Keratinocyte (primary cell): ENCODE data around the gene AIG1. TPM values are rescaled to one million over a fixed set of nuclear protein-coding genes. Genes with fewer than 3 reads are reported as not detected.

Source experiments
- DNase-seq: peaks from one replicate; pipeline ENCODE4 v3.0.0-alpha.2; 2011; ENCODE audit warnings: low read depth, missing footprints, low spot score
- FAIRE-seq: peaks from 2 replicates; lab custom pipeline; 2011; peaks lifted over from hg19 to GRCh38; lab: Jason Lieb, UNC
- H2AFZ ChIP-seq: 2 replicates; pipeline ENCODE4 v1.6.0; 2012; ENCODE audit warnings: low read length, control low read depth, inconsistent platforms; ENCODE audit not compliant: control insufficient read depth
- H3K27ac ChIP-seq: 2 replicates; pipeline ENCODE4 v1.5.1; 2011; ENCODE audit warnings: low read length; ENCODE audit not compliant: control insufficient read depth, insufficient read depth
- H3K27me3 ChIP-seq: 3 replicates; pipeline ENCODE4 v1.6.0; 2011; ENCODE audit warnings: low read length; ENCODE audit not compliant: control insufficient read depth, insufficient read depth; ENCODE audit errors: extremely low read depth
- H3K36me3 ChIP-seq, 2 experiments: 2 replicates in 1 of 2; 3 replicates in 1 of 2; pipeline ENCODE4 v1.5.1; 2011; ENCODE audit warnings: low read length in 2 of 2, mild to moderate bottlenecking in 1 of 2; ENCODE audit not compliant: control insufficient read depth in 2 of 2, insufficient read depth in 2 of 2; ENCODE audit errors: extremely low read depth in 1 of 2
- H3K4me1 ChIP-seq: 3 replicates; pipeline ENCODE4 v1.5.1; 2011; ENCODE audit warnings: low read length; ENCODE audit not compliant: control insufficient read depth, insufficient read depth; ENCODE audit errors: extremely low read depth
- H3K4me2 ChIP-seq: 3 replicates; pipeline ENCODE4 v1.6.0; 2011; ENCODE audit warnings: low read depth, low read length; ENCODE audit not compliant: control insufficient read depth, insufficient read depth; ENCODE audit errors: extremely low read depth
- H3K4me3 ChIP-seq, 3 experiments: fragments of 200-600 bp in 1 of 3; sonication (generic) in 1 of 3; 2 replicates in 2 of 3; 3 replicates in 1 of 3; pipeline ENCODE4 v1.5.1; 2011 to 2016; ENCODE audit warnings: low read length in 3 of 3, mild to moderate bottlenecking in 3 of 3, control low read depth in 2 of 3, inconsistent platforms in 1 of 3, low read depth in 1 of 3, mixed read lengths in 1 of 3, mixed run types in 1 of 3, moderate library complexity in 1 of 3; ENCODE audit not compliant: control insufficient read depth in 2 of 3, insufficient read depth in 2 of 3; ENCODE audit errors: extremely low read depth in 1 of 3
- H3K79me2 ChIP-seq: 2 replicates; pipeline ENCODE4 v1.6.0; 2012; ENCODE audit warnings: low read length; ENCODE audit not compliant: control insufficient read depth, insufficient read depth
- H3K9ac ChIP-seq: 3 replicates; pipeline ENCODE4 v1.6.0; 2011; ENCODE audit warnings: low read length; ENCODE audit not compliant: control insufficient read depth, insufficient read depth; ENCODE audit errors: extremely low read depth
- H3K9me1 ChIP-seq: 3 replicates; pipeline ENCODE4 v1.6.0; 2011; ENCODE audit warnings: low read length; ENCODE audit not compliant: control insufficient read depth, insufficient read depth; ENCODE audit errors: extremely low read depth
- H3K9me3 ChIP-seq: 2 replicates; pipeline ENCODE4 v1.5.1; 2012; ENCODE audit warnings: low read depth, low read length; ENCODE audit not compliant: control insufficient read depth
- H4K20me1 ChIP-seq: 3 replicates; pipeline ENCODE4 v1.6.0; 2011; ENCODE audit warnings: low read length; ENCODE audit not compliant: control insufficient read depth, insufficient read depth; ENCODE audit errors: extremely low read depth
- CTCF ChIP-seq, 3 experiments: IDR thresholded peaks in 1 of 3; conservative IDR thresholded peaks in 1 of 3; optimal IDR thresholded peaks in 1 of 3; 2 replicates in 2 of 3; 3 replicates in 1 of 3; pipeline versions ENCODE3 to v1.5.1; 2011; ENCODE audit warnings: low read length in 3 of 3, mild to moderate bottlenecking in 3 of 3, moderate library complexity in 2 of 3, control low read depth in 1 of 3, inconsistent platforms in 1 of 3; ENCODE audit not compliant: insufficient read depth in 2 of 3; ENCODE audit errors: extremely low read depth in 1 of 3
- EZH2 ChIP-seq: IDR thresholded peaks from one replicate; pipeline ENCODE4 v1.6.1; 2012; ENCODE audit warnings: inconsistent platforms, mild to moderate bottlenecking, low read length, moderate library complexity
- dilution Hi-C: fragments of 300-500 bp; cut with MboI; formaldehyde crosslinking; loops from one replicate; pipeline ENCODE4 v1.7.0; 2020; ENCODE audit warnings: low sequenced_read_pairs; ENCODE audit not compliant: extremely low pct_ligation_motif_present
- polyA plus RNA-seq, 5 experiments: library from polyadenylated mRNA; depleted of rRNA in 3 of 5; stranded (reverse) in 3 of 5; stranded (forward) in 1 of 5; unstranded in 1 of 5; fragments of >200 nt; gene quantifications; 1 replicate in 1 of 5; 2 replicates in 3 of 5; 3 replicates in 1 of 5; pipeline versions ENCODE4 v1.2.1 to v1.2.3, GENCODE V29; 2011 to 2012; ENCODE audit warnings: missing spikeins in 2 of 5, low read depth in 1 of 5, low replicate concordance in 1 of 5

Gene AIG1
- polyA plus RNA-seq, 1 donor (not counting 4 experiments of a cell fraction or from before 2014, with no cell fraction given): 77.1 TPM

- H3K4me1 ChIP-seq: peaks cover 82% of the 10 kb centered on the region
- H3K79me2 ChIP-seq: peaks cover 6% of the 10 kb centered on the region
- peak overlapping the region; percentile 44 to 56 (median 48) for H3K4me3 ChIP-seq
- no peaks in the 10 kb centered on the region for H3K9me3 ChIP-seq
- FAIRE-seq (peak; percentile 99), DNase-seq (peak; percentile 90)
- no peaks in the 10 kb centered on the region for H4K20me1 ChIP-seq
- peak overlapping the region; percentile 76 for H3K4me2 ChIP-seq
- no peaks in the 10 kb centered on the region for H3K9me1 ChIP-seq
- H3K9ac ChIP-seq: peak overlapping the region; percentile 79
- dilution Hi-C loops: no loop called here
- H3K27me3 ChIP-seq: no peaks in the 10 kb centered on the region
- TF ChIP-seq CTCF (optimal IDR thresholded peaks at IDR 0.05 in 1 of 3, IDR thresholded peaks at IDR 0.05 in 1 of 3, conservative IDR thresholded peaks at IDR 0.05 in 1 of 3; ENCODE audit: extremely low read depth in 1 of 3, insufficient read depth in 2 of 3, low read length in 3 of 3): no peak
- TF ChIP-seq EZH2: no peak
- H2AFZ ChIP-seq: no peak overlapping the region
- H3K27ac ChIP-seq: peak overlapping the region; percentile 99
- peaks cover 0 to 7% of the 10 kb centered on the region in 2 experiments for H3K36me3 ChIP-seq
Measured at GRCh38 chr6:143333081-143333480, 272.4 kb downstream of the AIG1 start.

GRCh38 chr6:143333749-143334520 lies 273.2 kb downstream of the AIG1 start:
- dilution Hi-C loops: no loop called here
- Histone ChIP-seq H2AFZ (no peak overlapping the region), H3K4me3 (peak overlapping the region; percentile 44 to 56 (median 48)), H3K79me2 (peaks cover 6% of the 10 kb centered on the region), H3K4me1 (peaks cover 85% of the 10 kb centered on the region), H3K9me1 (no peaks in the 10 kb centered on the region), H3K27ac (peak overlapping the region; percentile 99), H3K9ac (peak overlapping the region; percentile 79), H4K20me1 (no peaks in the 10 kb centered on the region), H3K27me3 (no peaks in the 10 kb centered on the region), H3K36me3 (peaks cover 0 to 10% of the 10 kb centered on the region in 2 experiments), H3K9me3 (no peaks in the 10 kb centered on the region), H3K4me2 (peak overlapping the region; percentile 76)
- DNase-seq: peak; percentile 32
- FAIRE-seq: peak; percentile 93
- TF ChIP-seq CTCF (optimal IDR thresholded peaks at IDR 0.05 in 1 of 3, IDR thresholded peaks at IDR 0.05 in 1 of 3, conservative IDR thresholded peaks at IDR 0.05 in 1 of 3; ENCODE audit: extremely low read depth in 1 of 3, insufficient read depth in 2 of 3, low read length in 3 of 3) (no peak), EZH2 (no peak)
